Fibroblast of lung (primary cell): ENCODE data around the gene MAGEC3.
"Not testable (repeated sequence)": the region's sequence is repeated elsewhere in the genome, so short reads cannot be mapped to it uniquely, and the experiment has no call there.

Experiments used
- CTCF ChIP-seq, 2 donors: IDR thresholded peaks in 1 of 2; conservative IDR thresholded peaks in 1 of 2; 1 replicate in 1 of 2; 2 replicates in 1 of 2; pipeline ENCODE4 v1.5.1; 2011 to 2012; ENCODE audit warnings: low read length in 2 of 2, control low read depth in 1 of 2, inconsistent platforms in 1 of 2, low read depth in 1 of 2, mild to moderate bottlenecking in 1 of 2
- EZH2 ChIP-seq: IDR thresholded peaks from 2 replicates; pipeline ENCODE4 v1.5.1; 2012; ENCODE audit warnings: low read length, control low read depth, mild to moderate bottlenecking; ENCODE audit errors: missing control alignments

GRCh38 chrX:141888811-141889210 lies 50.7 kb downstream of the MAGEC3 start:
- TF ChIP-seq CTCF (conservative IDR thresholded peaks at IDR 0.05 in 1 of 2, IDR thresholded peaks at IDR 0.05 in 1 of 2; ENCODE audit: low read depth in 1 of 2, low read length in 2 of 2); EZH2: not testable (repeated sequence)
